CD8-positive, alpha-beta memory T cell (primary cell): ENCODE measurements around the gene TH. TPM values are rescaled to one million over a fixed set of nuclear protein-coding genes. Genes with fewer than 3 reads are reported as not detected.

Source experiments
- CTCF ChIA-PET: fragments of 350-600 bp; sonication (Branson Sonifier 250); formaldehyde crosslinking; loops from one replicate; lab custom pipeline; 2021; ENCODE audit warnings: antibody characterized with exemption; lab: Charles Lee
- POLR2A ChIA-PET: fragments of 350-600 bp; sonication (Branson Sonifier 250); formaldehyde crosslinking; loops from one replicate; lab custom pipeline; 2021; ENCODE audit warnings: antibody characterized with exemption; lab: Charles Lee
- DNase-seq, 5 donors: peaks; one replicate each; pipeline versions ENCODE4 v3.0.0 to v3.0.0-alpha.2; 2020 to 2022; ENCODE audit warnings: mixed read lengths in 1 of 5
- H3K27ac ChIP-seq: one replicate; pipeline ENCODE4 v1.7.0; 2013; ENCODE audit warnings: low read depth, mild to moderate bottlenecking, low read length, moderate library complexity
- H3K27me3 ChIP-seq: 2 replicates; pipeline ENCODE4 v1.7.0; 2013; ENCODE audit warnings: low read length, mild to moderate bottlenecking; ENCODE audit not compliant: insufficient read depth, poor library complexity, severe bottlenecking
- H3K36me3 ChIP-seq: 2 replicates; pipeline ENCODE4 v1.7.0; 2013; ENCODE audit warnings: mild to moderate bottlenecking, low read length, moderate library complexity; ENCODE audit not compliant: insufficient read depth
- H3K4me1 ChIP-seq: 2 replicates; pipeline ENCODE4 v1.7.0; 2013; ENCODE audit warnings: mild to moderate bottlenecking, low read length, moderate library complexity; ENCODE audit not compliant: insufficient read depth
- H3K4me3 ChIP-seq: 2 replicates; pipeline ENCODE4 v1.7.0; 2013; ENCODE audit warnings: mild to moderate bottlenecking, low read length
- H3K9me3 ChIP-seq: 2 replicates; pipeline ENCODE4 v1.7.0; 2013; ENCODE audit warnings: mild to moderate bottlenecking, low read length
- H3K27ac Mint-ChIP-seq, 8 donors: one replicate each; pipeline ENCODE4 v1.8.0; 2020 to 2021; ENCODE audit warnings: mixed read lengths in 8 of 8, mild to moderate bottlenecking in 6 of 8, inconsistent platforms in 3 of 8, moderate library complexity in 3 of 8
- H3K27me3 Mint-ChIP-seq, 2 donors: one replicate each; pipeline ENCODE4 v1.8.0; 2020 to 2021; ENCODE audit warnings: mixed read lengths in 2 of 2, mild to moderate bottlenecking in 1 of 2, moderate library complexity in 1 of 2
- H3K36me3 Mint-ChIP-seq, 3 donors: one replicate each; pipeline ENCODE4 v1.8.0; 2020 to 2021; ENCODE audit warnings: mixed read lengths in 3 of 3, inconsistent platforms in 1 of 3, mild to moderate bottlenecking in 1 of 3
- H3K4me1 Mint-ChIP-seq, 3 donors: one replicate each; pipeline ENCODE4 v1.8.0; 2020 to 2021; ENCODE audit warnings: mixed read lengths in 3 of 3, inconsistent platforms in 1 of 3, mild to moderate bottlenecking in 1 of 3
- H3K4me3 Mint-ChIP-seq, 7 donors: one replicate each; pipeline ENCODE4 v1.8.0; 2020 to 2021; ENCODE audit warnings: mixed read lengths in 7 of 7, mild to moderate bottlenecking in 6 of 7, moderate library complexity in 4 of 7, inconsistent platforms in 2 of 7
- H3K9me3 Mint-ChIP-seq, 5 donors: one replicate each; pipeline ENCODE4 v1.8.0; 2020 to 2022; ENCODE audit warnings: mixed read lengths in 5 of 5, mild to moderate bottlenecking in 3 of 5, moderate library complexity in 2 of 5, inconsistent platforms in 1 of 5
- polyA plus RNA-seq: library from polyadenylated mRNA; unstranded; fragments of 300-500 nt; fragmentation: Illumina TruSeq; gene quantifications from one replicate; pipeline ENCODE4 v1.2.3, GENCODE V29; 2021
- total RNA-seq, 2 experiments: library from RNA; stranded (reverse); gene quantifications; one replicate each; pipeline ENCODE4 v1.2.3, GENCODE V29; 2021

Gene TH
- total and polyA plus RNA-seq, 3 experiments from 2014 or later: not detected

DNA sequence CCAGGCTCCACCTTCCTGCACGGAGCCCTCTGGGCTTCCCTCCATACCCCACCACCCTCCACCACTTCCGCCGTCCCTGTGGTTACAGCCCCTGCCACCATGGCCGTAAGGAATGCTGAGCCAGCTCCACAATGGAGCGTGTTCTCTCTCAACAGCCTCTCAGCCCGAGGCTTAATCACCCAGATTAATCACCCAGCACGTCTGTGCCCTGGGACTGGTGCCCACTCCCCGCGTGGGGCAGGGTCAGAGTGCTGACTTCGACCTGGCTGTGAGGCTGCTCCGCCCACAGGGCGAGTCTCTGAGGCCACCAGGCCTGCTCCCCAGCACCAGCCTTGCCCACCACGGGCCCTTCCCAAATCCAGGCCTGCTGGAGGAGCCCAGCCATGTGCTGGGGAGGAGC lies 4.0 kb upstream of the TH start:
- Mint-ChIP-seq H3K4me3 (no peak overlapping the region), H3K27ac (no peak overlapping the region), H3K27me3 (no peaks in the 10 kb centered on the region), H3K9me3 (no peaks in the 10 kb centered on the region), H3K36me3 (no peaks in the 10 kb centered on the region), H3K4me1 (no peaks in the 10 kb centered on the region)
- ChIA-PET POLR2A (no interaction called here), CTCF (no interaction called here)
- Histone ChIP-seq H3K4me1 (no peaks in the 10 kb centered on the region), H3K9me3 (no peaks in the 10 kb centered on the region), H3K4me3 (no peak overlapping the region), H3K27me3 (no peaks in the 10 kb centered on the region), H3K36me3 (no peaks in the 10 kb centered on the region), H3K27ac (no peak overlapping the region)
- no peak for DNase-seq

DNA sequence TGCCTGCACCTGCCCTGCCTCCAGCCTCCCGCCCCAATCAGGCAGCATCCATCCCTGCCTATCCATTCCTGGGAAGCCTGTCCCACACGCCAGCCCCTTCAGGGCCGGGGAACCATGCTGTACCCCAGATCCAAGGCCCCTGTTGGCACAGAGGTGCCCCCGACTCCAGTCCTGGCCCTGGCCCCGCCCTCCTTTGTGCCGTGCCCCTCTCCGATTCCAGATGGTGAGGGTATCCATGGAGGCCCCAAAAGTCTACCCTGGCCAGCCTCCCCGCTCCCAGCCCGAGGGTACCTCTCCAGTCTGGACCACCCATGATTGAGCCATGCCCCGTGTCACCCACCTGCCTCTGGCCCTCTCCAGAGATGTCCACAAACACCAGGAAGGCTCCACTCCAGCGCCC lies 2.7 kb upstream of the TH start:
- ChIA-PET CTCF (no interaction called here), POLR2A (no interaction called here)
- Histone ChIP-seq H3K9me3 (no peaks in the 10 kb centered on the region), H3K36me3 (no peaks in the 10 kb centered on the region), H3K4me1 (no peaks in the 10 kb centered on the region), H3K27ac (no peak overlapping the region), H3K4me3 (no peak overlapping the region), H3K27me3 (no peaks in the 10 kb centered on the region)
- DNase-seq: no peak
- Mint-ChIP-seq H3K27ac (no peak overlapping the region), H3K36me3 (no peaks in the 10 kb centered on the region), H3K4me1 (no peaks in the 10 kb centered on the region), H3K27me3 (no peaks in the 10 kb centered on the region), H3K4me3 (no peak overlapping the region), H3K9me3 (no peaks in the 10 kb centered on the region)

- Histone ChIP-seq H3K27ac (no peak overlapping the region), H3K36me3 (no peaks in the 10 kb centered on the region), H3K27me3 (no peaks in the 10 kb centered on the region), H3K9me3 (no peaks in the 10 kb centered on the region), H3K4me3 (no peak overlapping the region), H3K4me1 (no peaks in the 10 kb centered on the region)
- no peak overlapping the region for H3K4me3 Mint-ChIP-seq
- DNase-seq: no peak
- ChIA-PET CTCF (no interaction called here), POLR2A (no interaction called here)
- no peaks in the 10 kb centered on the region for H3K9me3 Mint-ChIP-seq
- H3K4me1 Mint-ChIP-seq: no peaks in the 10 kb centered on the region
- no peaks in the 10 kb centered on the region for H3K36me3 Mint-ChIP-seq
- no peaks in the 10 kb centered on the region for H3K27me3 Mint-ChIP-seq
- no peak overlapping the region for H3K27ac Mint-ChIP-seq
Measured at GRCh38 chr11:2173761-2174160, 2.1 kb upstream of the TH start.

GRCh38 chr11:2173150-2173693 lies 1.6 kb upstream of the TH start:
- H3K4me1 ChIP-seq: no peaks in the 10 kb centered on the region
- no peaks in the 10 kb centered on the region for H3K36me3 ChIP-seq
- no peak overlapping the region for H3K4me3 ChIP-seq
- Mint-ChIP-seq H3K4me3 (no peak overlapping the region), H3K4me1 (no peaks in the 10 kb centered on the region), H3K27me3 (no peaks in the 10 kb centered on the region), H3K9me3 (no peaks in the 10 kb centered on the region), H3K27ac (no peak overlapping the region), H3K36me3 (no peaks in the 10 kb centered on the region)
- ChIA-PET CTCF (no interaction called here), POLR2A (no interaction called here)
- H3K27me3 ChIP-seq: no peaks in the 10 kb centered on the region
- DNase-seq: no peak
- no peak overlapping the region for H3K27ac ChIP-seq
- no peaks in the 10 kb centered on the region for H3K9me3 ChIP-seq

DNA sequence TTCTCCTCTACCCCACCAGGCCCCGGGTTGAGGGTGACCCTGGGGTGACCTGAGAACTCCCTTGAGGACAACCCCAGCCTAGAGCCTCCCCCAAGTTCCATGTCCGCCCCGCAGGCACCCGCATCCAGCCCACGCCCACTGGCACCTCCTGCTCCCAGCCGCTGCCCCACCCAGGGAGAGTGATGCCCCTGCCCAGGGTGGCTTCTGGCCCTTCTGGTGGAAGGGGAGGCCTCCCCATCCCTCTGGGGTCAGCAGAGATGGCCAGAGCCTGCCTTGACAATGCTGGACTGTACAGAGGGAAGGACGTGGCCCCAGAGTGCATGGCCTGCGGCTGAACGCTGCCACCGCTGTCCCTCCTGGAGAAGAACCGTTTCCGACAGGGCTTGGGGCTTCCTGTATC lies 1.1 kb upstream of the TH start:
- Mint-ChIP-seq H3K4me1 (no peaks in the 10 kb centered on the region), H3K9me3 (no peaks in the 10 kb centered on the region), H3K27ac (no peak overlapping the region), H3K36me3 (no peaks in the 10 kb centered on the region), H3K4me3 (no peak overlapping the region), H3K27me3 (peaks cover 3 to 4% of the 10 kb centered on the region in 2 donors)
- no peaks in the 10 kb centered on the region for H3K9me3 ChIP-seq
- no peaks in the 10 kb centered on the region for H3K4me1 ChIP-seq
- no peaks in the 10 kb centered on the region for H3K36me3 ChIP-seq
- no peak for DNase-seq
- H3K4me3 ChIP-seq: no peak overlapping the region
- H3K27ac ChIP-seq: no peak overlapping the region
- no peaks in the 10 kb centered on the region for H3K27me3 ChIP-seq
- ChIA-PET POLR2A (no interaction called here), CTCF (no interaction called here)

GRCh38 chr11:2169626-2170570 lies 1.7 kb downstream of the TH start:
- DNase-seq: no peak
- ChIA-PET POLR2A (no interaction called here), CTCF (interaction anchor here (1.3 to 2.6 kb wide), 3 partner anchors 19 to 251 kb away, joined by 3 to 10 read pairs (median 3); no protein-coding TSS in a partner anchor)
- no peaks in the 10 kb centered on the region for H3K4me1 ChIP-seq
- no peaks in the 10 kb centered on the region for H3K9me3 ChIP-seq
- Mint-ChIP-seq H3K9me3 (no peaks in the 10 kb centered on the region), H3K36me3 (no peaks in the 10 kb centered on the region), H3K27ac (no peak overlapping the region), H3K27me3 (peaks cover 3 to 4% of the 10 kb centered on the region in 2 donors), H3K4me1 (no peaks in the 10 kb centered on the region), H3K4me3 (no peak overlapping the region)
- H3K27ac ChIP-seq: no peak overlapping the region
- no peaks in the 10 kb centered on the region for H3K36me3 ChIP-seq
- H3K27me3 ChIP-seq: no peaks in the 10 kb centered on the region
- H3K4me3 ChIP-seq: no peak overlapping the region

DNA sequence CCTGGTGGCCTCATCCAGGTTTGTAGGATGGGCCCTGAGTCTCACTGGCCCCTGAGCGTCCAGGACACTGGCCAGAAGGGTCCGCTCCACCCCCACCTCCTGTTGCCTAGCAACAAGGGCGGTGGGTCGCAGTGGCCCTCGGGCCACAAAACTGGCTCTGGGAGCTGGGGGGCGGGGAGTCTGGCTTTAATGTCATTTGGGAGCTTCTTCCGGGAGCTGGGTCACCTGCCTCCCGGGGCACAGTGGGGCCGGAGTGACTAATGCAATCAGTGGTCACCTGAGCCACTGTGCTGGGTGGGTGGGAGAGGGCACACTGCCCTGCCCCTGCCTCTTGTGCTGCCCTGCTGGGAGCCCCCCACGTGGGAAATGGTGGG lies 2.6 kb downstream of the TH start:
- no peaks in the 10 kb centered on the region for H3K4me1 ChIP-seq
- CTCF ChIA-PET: interaction anchor here (1.3 to 2.6 kb wide), 2 partner anchors 18 to 251 kb away, joined by 3 to 10 read pairs; no protein-coding TSS in a partner anchor
- H3K27ac ChIP-seq: no peak overlapping the region
- Mint-ChIP-seq H3K27me3 (peaks cover 3 to 6% of the 10 kb centered on the region in 2 donors), H3K27ac (no peak overlapping the region), H3K4me3 (no peak overlapping the region), H3K9me3 (no peaks in the 10 kb centered on the region), H3K4me1 (no peaks in the 10 kb centered on the region), H3K36me3 (no peaks in the 10 kb centered on the region)
- H3K27me3 ChIP-seq: no peaks in the 10 kb centered on the region
- no peaks in the 10 kb centered on the region for H3K9me3 ChIP-seq
- POLR2A ChIA-PET: no interaction called here
- H3K36me3 ChIP-seq: no peaks in the 10 kb centered on the region
- no peak overlapping the region for H3K4me3 ChIP-seq
- no peak for DNase-seq

DNA sequence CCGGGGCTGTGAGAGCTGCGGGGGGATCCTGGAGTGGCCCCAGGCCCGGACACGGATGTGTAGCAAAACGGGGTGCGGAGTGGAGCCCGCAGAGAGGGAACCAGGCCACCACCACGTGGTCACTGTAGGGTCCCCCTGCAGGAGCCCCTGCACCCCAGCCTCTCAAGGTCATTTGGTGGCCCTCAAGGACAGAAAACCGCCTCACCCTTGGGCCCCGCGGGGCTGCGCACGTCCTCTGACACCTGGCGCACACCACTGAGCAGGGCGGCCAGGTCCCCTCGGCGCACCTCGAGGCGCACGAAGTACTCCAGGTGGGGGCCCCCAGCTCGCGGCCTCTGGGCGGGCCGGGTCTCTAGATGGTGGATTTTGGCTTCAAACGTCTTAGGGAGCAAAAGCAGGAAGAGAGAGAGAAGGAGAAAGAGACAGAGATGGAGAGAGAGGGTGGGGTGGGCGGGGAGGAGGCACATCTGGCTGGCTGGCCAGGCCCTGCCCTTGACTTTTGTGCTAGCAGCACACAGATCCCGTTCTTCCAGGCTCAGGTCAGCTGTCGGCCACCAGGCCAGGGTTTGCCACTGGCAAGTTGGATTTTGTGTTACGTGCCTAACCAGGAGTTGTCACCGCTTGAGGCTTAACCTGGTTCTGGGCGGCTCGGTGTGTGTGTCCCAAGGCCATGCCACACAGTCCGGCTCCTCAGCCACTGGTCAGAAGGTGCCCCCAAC lies 3.2 kb downstream of the TH start:
- no peak overlapping the region for H3K4me3 Mint-ChIP-seq
- CTCF ChIA-PET: interaction anchor here (1.0 to 4.8 kb wide), 3 partner anchors 17 to 252 kb away, joined by 3 to 22 read pairs (median 10); no protein-coding TSS in a partner anchor

More for the DNA sequence above, 3.2 kb downstream of the TH start:
- H3K4me1 ChIP-seq: no peaks in the 10 kb centered on the region
- Mint-ChIP-seq H3K4me1 (no peaks in the 10 kb centered on the region), H3K27me3 (peaks cover 3 to 9% of the 10 kb centered on the region in 2 donors), H3K36me3 (no peaks in the 10 kb centered on the region), H3K9me3 (no peaks in the 10 kb centered on the region), H3K27ac (no peak overlapping the region)
- DNase-seq: no peak
- no peak overlapping the region for H3K27ac ChIP-seq
- no peaks in the 10 kb centered on the region for H3K36me3 ChIP-seq
- H3K9me3 ChIP-seq: no peaks in the 10 kb centered on the region
- H3K4me3 ChIP-seq: no peak overlapping the region
- no peaks in the 10 kb centered on the region for H3K27me3 ChIP-seq
- POLR2A ChIA-PET: no interaction called here
